ENCODE data around the gene ARHGAP32. TPM values are rescaled to one million over a fixed set of nuclear protein-coding genes. Genes with fewer than 3 reads are reported as not detected.
A peak's percentile ranks its signal among the peaks of the same experiment; 100 is the strongest.

Gene ARHGAP32
- total and polyA plus RNA-seq, 2 experiments from 2014 or later: 1.2 to 5.5 TPM

- H3F3A ChIP-seq (ENCODE audit: insufficient read depth): peaks cover 9% of the 10 kb centered on the region; the same call in 1 of the 2 replicates
- no peaks in the 10 kb centered on the region for H3K9me3 ChIP-seq (ENCODE audit: low read depth)
- H3K4me2 ChIP-seq (ENCODE audit: unreplicated experiment): peak overlapping the region; percentile 27
- H3K4me3 ChIP-seq: no peak overlapping the region; the same call in 1 of the 2 replicates
- H3K36me3 ChIP-seq (ENCODE audit: low read depth): no peaks in the 10 kb centered on the region
- peak overlapping the region; percentile 26; the same call in 1 of the 2 replicates for H2AFZ ChIP-seq
- peak overlapping the region; percentile 22; the same call in 1 of the 2 replicates for H3K27ac ChIP-seq
- no peaks in the 10 kb centered on the region for H3K9me2 ChIP-seq (ENCODE audit: insufficient read depth)
- H3K27me3 ChIP-seq (replicated peaks; ENCODE audit: insufficient read depth): no peaks in the 10 kb centered on the region
- no peaks in the 10 kb centered on the region for H3K79me2 ChIP-seq (ENCODE audit: insufficient read depth)
- DNase-seq: peak; percentile 63
- in situ Hi-C loops (cut with MboI): loop anchor here (10.0 to 25.0 kb wide), 2 partner anchors 209 to 621 kb away; no protein-coding TSS in a partner anchor
- H3K9ac ChIP-seq: no peak overlapping the region
- H4K20me1 ChIP-seq (ENCODE audit: insufficient read depth): no peaks in the 10 kb centered on the region; the same call in 1 of the 2 replicates
- 14 to 23% methylated on average over 2 of the region's 2 CpGs for WGBS, 2 experiments (ENCODE audit: low coverage in 1 of 2, low lambda C conversion rate in 2 of 2, missing lambda C conversion rate in 2 of 2)
- peaks cover 16% of the 10 kb centered on the region for H3K4me1 ChIP-seq (ENCODE audit: insufficient read depth)
- TF ChIP-seq EZH2 (IDR thresholded peaks at IDR 0.05; ENCODE audit: insufficient read depth, poor library complexity, severe bottlenecking) (no peak), EZH2phosphoT487 (IDR thresholded peaks at IDR 0.05; ENCODE audit: insufficient read depth, low read depth) (no peak)
Measured at GRCh38 chr11:129115652-129116586, 76.2 kb downstream of the ARHGAP32 start.

DNA sequence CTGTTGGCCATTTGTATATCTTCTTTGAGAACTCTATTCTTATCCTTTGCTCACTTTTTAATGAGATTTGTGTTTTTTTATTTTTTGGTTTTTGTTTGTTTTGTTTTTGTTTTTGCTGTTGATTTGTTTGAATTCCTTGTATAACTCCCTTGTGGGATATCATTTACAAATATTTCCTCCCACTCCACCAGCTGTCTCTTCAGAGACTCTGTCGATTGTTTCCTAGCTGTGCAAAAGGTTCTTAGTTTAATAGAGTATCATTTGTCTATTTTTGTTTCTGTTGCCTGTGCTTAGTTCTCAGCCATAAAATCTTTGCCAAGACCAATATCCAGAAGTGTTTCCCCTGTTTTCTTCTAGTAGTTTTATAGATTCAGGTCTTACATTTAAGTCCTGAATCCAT is 82.4 kb downstream of the ARHGAP32 start:
- H3K79me2 ChIP-seq (ENCODE audit: insufficient read depth): no peaks in the 10 kb centered on the region
- no peak overlapping the region for H3K27ac ChIP-seq
- no peaks in the 10 kb centered on the region; the same call in 1 of the 2 replicates for H4K20me1 ChIP-seq (ENCODE audit: insufficient read depth)
- no peak overlapping the region for H3K4me3 ChIP-seq
- H3K9me2 ChIP-seq (ENCODE audit: insufficient read depth): no peaks in the 10 kb centered on the region
- H3K4me1 ChIP-seq (ENCODE audit: insufficient read depth): no peaks in the 10 kb centered on the region
- no peaks in the 10 kb centered on the region for H3K36me3 ChIP-seq (ENCODE audit: low read depth)
- H3F3A ChIP-seq (ENCODE audit: insufficient read depth): no peaks in the 10 kb centered on the region
- no peak overlapping the region for H3K4me2 ChIP-seq (ENCODE audit: unreplicated experiment)
- no peaks in the 10 kb centered on the region for H3K27me3 ChIP-seq (replicated peaks; ENCODE audit: insufficient read depth)
- no peak overlapping the region for H3K9ac ChIP-seq
- in situ Hi-C loops (cut with MboI): loop anchor here (10.0 to 25.0 kb wide), 2 partner anchors 215 to 628 kb away; no protein-coding TSS in a partner anchor
- DNase-seq: no peak
- H3K9me3 ChIP-seq (ENCODE audit: low read depth): no peaks in the 10 kb centered on the region
- H2AFZ ChIP-seq: no peak overlapping the region
- TF ChIP-seq EZH2 (IDR thresholded peaks at IDR 0.05; ENCODE audit: insufficient read depth, poor library complexity, severe bottlenecking) (no peak), EZH2phosphoT487 (IDR thresholded peaks at IDR 0.05; ENCODE audit: insufficient read depth, low read depth) (no peak)
- 97 to 100% methylated on average over 1 of the region's 1 CpG for WGBS, 2 experiments (ENCODE audit: low coverage in 1 of 2, low lambda C conversion rate in 2 of 2, missing lambda C conversion rate in 2 of 2)

GRCh38 chr11:129106788-129107187 is 85.3 kb downstream of the ARHGAP32 start:
- WGBS, 2 experiments (ENCODE audit: low coverage in 1 of 2, low lambda C conversion rate in 2 of 2, missing lambda C conversion rate in 2 of 2): 100% methylated on average over 1 of the region's 1 CpG

GRCh38 chr11:129102756-129103155 is 89.4 kb downstream of the ARHGAP32 start:
- H3K27ac ChIP-seq: no peak overlapping the region

More at GRCh38 chr11:129106788-129107187, 85.3 kb downstream of the ARHGAP32 start:
- Histone ChIP-seq H3K9ac (no peak overlapping the region), H3K79me2 (ENCODE audit: insufficient read depth) (no peaks in the 10 kb centered on the region), H4K20me1 (ENCODE audit: insufficient read depth) (no peaks in the 10 kb centered on the region), H3K9me2 (ENCODE audit: insufficient read depth) (no peaks in the 10 kb centered on the region), H3K27ac (no peak overlapping the region), H3K9me3 (ENCODE audit: low read depth) (no peaks in the 10 kb centered on the region), H3K4me3 (no peak overlapping the region), H3K27me3 (replicated peaks; ENCODE audit: insufficient read depth) (no peaks in the 10 kb centered on the region), H3K36me3 (ENCODE audit: low read depth) (no peaks in the 10 kb centered on the region), H3K4me1 (ENCODE audit: insufficient read depth) (no peaks in the 10 kb centered on the region), H2AFZ (no peak overlapping the region), H3K4me2 (ENCODE audit: unreplicated experiment) (no peak overlapping the region), H3F3A (ENCODE audit: insufficient read depth) (no peaks in the 10 kb centered on the region)
- in situ Hi-C loops (cut with MboI): loop anchor here (25.0 kb wide), 1 partner anchor 631 kb away; no protein-coding TSS in a partner anchor
- DNase-seq: no peak
- TF ChIP-seq EZH2phosphoT487 (IDR thresholded peaks at IDR 0.05; ENCODE audit: insufficient read depth, low read depth): no peak
- TF ChIP-seq EZH2 (IDR thresholded peaks at IDR 0.05; ENCODE audit: insufficient read depth, poor library complexity, severe bottlenecking): no peak

More at GRCh38 chr11:129102756-129103155, 89.4 kb downstream of the ARHGAP32 start:
- Histone ChIP-seq H3K4me2 (ENCODE audit: unreplicated experiment) (no peak overlapping the region), H3K4me1 (ENCODE audit: insufficient read depth) (no peaks in the 10 kb centered on the region), H3K9me3 (ENCODE audit: low read depth) (no peaks in the 10 kb centered on the region), H4K20me1 (ENCODE audit: insufficient read depth) (no peaks in the 10 kb centered on the region), H3F3A (ENCODE audit: insufficient read depth) (no peaks in the 10 kb centered on the region), H3K79me2 (ENCODE audit: insufficient read depth) (0 out of 2 replicates have a peak, but pooled peaks cover 4% of the 10 kb centered on the region), H3K27me3 (replicated peaks; ENCODE audit: insufficient read depth) (no peaks in the 10 kb centered on the region), H3K4me3 (no peak overlapping the region), H3K36me3 (ENCODE audit: low read depth) (no peaks in the 10 kb centered on the region; the same call in 1 of the 2 replicates), H3K9ac (no peak overlapping the region), H2AFZ (no peak overlapping the region), H3K9me2 (ENCODE audit: insufficient read depth) (no peaks in the 10 kb centered on the region)
- 94 to 100% methylated on average over 1 of the region's 1 CpG for WGBS, 2 experiments (ENCODE audit: low coverage in 1 of 2, low lambda C conversion rate in 2 of 2, missing lambda C conversion rate in 2 of 2)
- in situ Hi-C loops (cut with MboI): loop anchor here (25.0 kb wide), 1 partner anchor 635 kb away; no protein-coding TSS in a partner anchor
- DNase-seq: no peak
- TF ChIP-seq EZH2 (IDR thresholded peaks at IDR 0.05; ENCODE audit: insufficient read depth, poor library complexity, severe bottlenecking) (no peak), EZH2phosphoT487 (IDR thresholded peaks at IDR 0.05; ENCODE audit: insufficient read depth, low read depth) (no peak)
